SK-N-MC (cell line): ENCODE data around the gene TMEM225B.
A peak's percentile ranks its signal among the peaks of the same experiment; 100 is the strongest.

Source experiments
- DNase-seq: peaks from one replicate; pipeline ENCODE4 v3.0.0-alpha.2; 2011; ENCODE audit warnings: low read depth, low spot score
- H3K27ac ChIP-seq: fragments of 200-600 bp; sonication (generic); 2 replicates; pipeline ENCODE4 v1.5.1; 2016; ENCODE audit warnings: mixed run types
- H3K36me3 ChIP-seq: fragments of 200-600 bp; sonication (generic); 2 replicates; pipeline ENCODE4 v1.6.1; 2017; ENCODE audit warnings: antibody characterized with exemption, low read length, mixed read lengths; ENCODE audit not compliant: insufficient read depth
- H3K4me3 ChIP-seq: fragments of 200-600 bp; sonication (generic); 2 replicates; pipeline ENCODE4 v1.5.1; 2016
- H3K9ac ChIP-seq: fragments of 200-600 bp; sonication (generic); 2 replicates; pipeline ENCODE4 v1.8.0; 2017; ENCODE audit warnings: mixed run types, mixed read lengths; ENCODE audit not compliant: insufficient read length
- H3K9me3 ChIP-seq: fragments of 200-600 bp; sonication (generic); 2 replicates; pipeline ENCODE4 v1.6.1; 2017; ENCODE audit warnings: low read depth, mild to moderate bottlenecking, antibody characterized with exemption, low read length, moderate library complexity, mixed read lengths
- EZH2 ChIP-seq: fragments of 200-600 bp; sonication (generic); IDR thresholded peaks from one replicate; pipeline ENCODE4 v1.6.1; 2017; ENCODE audit warnings: antibody characterized with exemption
- FOXP2 ChIP-seq: optimal IDR thresholded peaks from 2 replicates; pipeline ENCODE3; 2011; ENCODE audit warnings: mild to moderate bottlenecking, moderate library complexity; ENCODE audit not compliant: insufficient read depth; ENCODE audit errors: extremely low read length, control extremely low read depth
- POLR2AphosphoS5 ChIP-seq: IDR thresholded peaks from 2 replicates; pipeline ENCODE4 v1.6.1; 2012; ENCODE audit warnings: mild to moderate bottlenecking, low read depth, low read length, borderline replicate concordance

The TMEM225B gene

GRCh38 chr7:99617192-99617781 is 19.2 kb downstream of the TMEM225B start:
- Histone ChIP-seq H3K27ac (peak overlapping the region; percentile 66; the same call in 1 of the 2 replicates), H3K4me3 (peak overlapping the region; percentile 99), H3K36me3 (peaks cover 40% of the 10 kb centered on the region), H3K9me3 (no peaks in the 10 kb centered on the region), H3K9ac (peak overlapping the region; percentile 97)
- TF ChIP-seq EZH2 = no peak
- no peak for TF ChIP-seq POLR2AphosphoS5
- no peak for TF ChIP-seq FOXP2
- no peak for DNase-seq

- TF ChIP-seq POLR2AphosphoS5 = no peak
- no peak for TF ChIP-seq EZH2
- TF ChIP-seq FOXP2 = no peak
- no peak overlapping the region for H3K27ac ChIP-seq
- H3K4me3 ChIP-seq = no peak overlapping the region
- no peak for DNase-seq
- no peak overlapping the region for H3K9ac ChIP-seq
- no peaks in the 10 kb centered on the region for H3K9me3 ChIP-seq
- H3K36me3 ChIP-seq = peaks cover 54% of the 10 kb centered on the region
Measured at GRCh38 chr7:99618726-99619125, 20.7 kb downstream of the TMEM225B start.

- Histone ChIP-seq H3K27ac (no peak overlapping the region), H3K36me3 (peaks cover 63% of the 10 kb centered on the region), H3K9ac (no peak overlapping the region), H3K9me3 (no peaks in the 10 kb centered on the region), H3K4me3 (no peak overlapping the region)
- no peak for DNase-seq
- TF ChIP-seq POLR2AphosphoS5 (no peak), FOXP2 (no peak), EZH2 (no peak)
Measured at GRCh38 chr7:99619571-99620130, 21.6 kb downstream of the TMEM225B start.

GRCh38 chr7:99621271-99621670 is 23.2 kb downstream of the TMEM225B start:
- H3K9me3 ChIP-seq = no peaks in the 10 kb centered on the region
- H3K9ac ChIP-seq = no peak overlapping the region
- peaks cover 79% of the 10 kb centered on the region for H3K36me3 ChIP-seq
- TF ChIP-seq EZH2 (no peak), POLR2AphosphoS5 (no peak)
- no peak overlapping the region for H3K27ac ChIP-seq
- no peak overlapping the region for H3K4me3 ChIP-seq
- DNase-seq = no peak

GRCh38 chr7:99622596-99622995 is 24.5 kb downstream of the TMEM225B start:
- TF ChIP-seq POLR2AphosphoS5 (no peak), EZH2 (no peak), FOXP2 (no peak)
- no peak overlapping the region for H3K27ac ChIP-seq
- no peak for DNase-seq
- peaks cover 91% of the 10 kb centered on the region for H3K36me3 ChIP-seq
- H3K4me3 ChIP-seq = no peak overlapping the region
- no peaks in the 10 kb centered on the region for H3K9me3 ChIP-seq
- H3K9ac ChIP-seq = no peak overlapping the region

GRCh38 chr7:99623091-99623693 is 25.1 kb downstream of the TMEM225B start:
- H3K9me3 ChIP-seq = no peaks in the 10 kb centered on the region
- H3K36me3 ChIP-seq = peaks cover 94% of the 10 kb centered on the region
- no peak for TF ChIP-seq EZH2
- TF ChIP-seq POLR2AphosphoS5 = no peak
- TF ChIP-seq FOXP2 = no peak
- no peak overlapping the region for H3K4me3 ChIP-seq
- H3K9ac ChIP-seq = no peak overlapping the region
- no peak overlapping the region for H3K27ac ChIP-seq
- DNase-seq = no peak

GRCh38 chr7:99623702-99624447 is 25.8 kb downstream of the TMEM225B start:
- no peak for DNase-seq
- Histone ChIP-seq H3K9me3 (no peaks in the 10 kb centered on the region), H3K4me3 (no peak overlapping the region), H3K27ac (no peak overlapping the region), H3K9ac (no peak overlapping the region), H3K36me3 (peaks cover 93% of the 10 kb centered on the region)
- TF ChIP-seq EZH2 (no peak), POLR2AphosphoS5 (no peak)

GRCh38 chr7:99624484-99624883 is 26.4 kb downstream of the TMEM225B start:
- H3K9me3 ChIP-seq = no peaks in the 10 kb centered on the region
- H3K36me3 ChIP-seq = peaks cover 91% of the 10 kb centered on the region
- DNase-seq = no peak
- H3K27ac ChIP-seq = no peak overlapping the region
- TF ChIP-seq EZH2 (no peak), POLR2AphosphoS5 (no peak)
- H3K4me3 ChIP-seq = no peak overlapping the region
- no peak overlapping the region for H3K9ac ChIP-seq
